ENCODE measurements around the gene PXDN.

PXDN gene

DNA sequence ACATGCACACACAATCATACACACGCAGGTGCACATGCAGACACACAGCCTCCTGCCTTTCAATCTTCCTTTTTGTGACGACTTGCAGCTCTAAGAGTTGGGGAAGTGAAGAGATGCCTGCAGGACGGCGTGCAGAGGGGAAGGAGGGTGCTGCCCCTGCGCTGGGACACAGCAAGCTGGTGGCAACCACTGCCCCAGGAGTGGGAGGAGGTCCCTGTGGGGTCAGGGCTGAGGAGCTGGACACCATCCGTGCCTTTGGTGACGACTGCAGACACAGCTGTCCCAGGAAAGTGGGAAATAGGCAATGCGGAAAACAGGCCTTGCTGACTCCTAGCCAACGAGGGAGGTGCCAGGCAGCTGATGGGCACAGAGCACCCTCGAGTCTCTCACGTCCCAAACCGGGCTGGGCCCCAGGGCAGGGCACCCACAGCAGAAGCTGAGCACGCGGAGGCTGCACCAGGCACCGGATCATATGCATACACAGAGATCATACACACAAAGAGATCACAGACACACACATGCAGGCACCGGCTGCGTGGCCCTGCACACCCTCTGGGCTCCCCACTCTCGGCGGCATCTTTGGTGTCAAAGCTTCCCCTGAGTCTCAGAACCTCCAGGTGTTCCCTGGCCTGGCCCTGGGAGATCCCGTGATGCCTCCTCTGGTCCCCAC lies 146.1 kb downstream of the PXDN start:
- H3K27ac ChIP-seq (ENCODE audit: extremely low read depth, low read depth, low read length): no peak overlapping the region
- CTCF ChIA-PET: interaction anchor here (1.0 kb wide), 2 partner anchors 11 to 46 kb away, joined by 3 read pairs; no protein-coding TSS in a partner anchor
- H3K4me1 ChIP-seq (ENCODE audit: control insufficient read depth, insufficient read depth, low read length): no peaks in the 10 kb centered on the region
- H3K9me3 ChIP-seq (ENCODE audit: control insufficient read depth, insufficient read depth, low read depth, low read length): no peaks in the 10 kb centered on the region
- TF ChIP-seq KLF1 (tag by site-specific recombination; IDR thresholded peaks at IDR 0.05): no peak
- TF ChIP-seq ZNF488 (tag by site-specific recombination; IDR thresholded peaks at IDR 0.05): no peak
- no peak for TF ChIP-seq ZNF133 (tag by site-specific recombination; IDR thresholded peaks at IDR 0.05)
- TF ChIP-seq ZNF157 (tag by site-specific recombination; IDR thresholded peaks at IDR 0.05): no peak
- no peak for TF ChIP-seq ZNF19 (tag by site-specific recombination; IDR thresholded peaks at IDR 0.05; ENCODE audit: low read depth)
- TF ChIP-seq FEZF1 (tag by site-specific recombination; IDR thresholded peaks at IDR 0.05): no peak
- TF ChIP-seq ZBTB11 (tag by site-specific recombination; conservative IDR thresholded peaks at IDR 0.05; ENCODE audit: low read depth): no peak
- TF ChIP-seq, protein P1, sequence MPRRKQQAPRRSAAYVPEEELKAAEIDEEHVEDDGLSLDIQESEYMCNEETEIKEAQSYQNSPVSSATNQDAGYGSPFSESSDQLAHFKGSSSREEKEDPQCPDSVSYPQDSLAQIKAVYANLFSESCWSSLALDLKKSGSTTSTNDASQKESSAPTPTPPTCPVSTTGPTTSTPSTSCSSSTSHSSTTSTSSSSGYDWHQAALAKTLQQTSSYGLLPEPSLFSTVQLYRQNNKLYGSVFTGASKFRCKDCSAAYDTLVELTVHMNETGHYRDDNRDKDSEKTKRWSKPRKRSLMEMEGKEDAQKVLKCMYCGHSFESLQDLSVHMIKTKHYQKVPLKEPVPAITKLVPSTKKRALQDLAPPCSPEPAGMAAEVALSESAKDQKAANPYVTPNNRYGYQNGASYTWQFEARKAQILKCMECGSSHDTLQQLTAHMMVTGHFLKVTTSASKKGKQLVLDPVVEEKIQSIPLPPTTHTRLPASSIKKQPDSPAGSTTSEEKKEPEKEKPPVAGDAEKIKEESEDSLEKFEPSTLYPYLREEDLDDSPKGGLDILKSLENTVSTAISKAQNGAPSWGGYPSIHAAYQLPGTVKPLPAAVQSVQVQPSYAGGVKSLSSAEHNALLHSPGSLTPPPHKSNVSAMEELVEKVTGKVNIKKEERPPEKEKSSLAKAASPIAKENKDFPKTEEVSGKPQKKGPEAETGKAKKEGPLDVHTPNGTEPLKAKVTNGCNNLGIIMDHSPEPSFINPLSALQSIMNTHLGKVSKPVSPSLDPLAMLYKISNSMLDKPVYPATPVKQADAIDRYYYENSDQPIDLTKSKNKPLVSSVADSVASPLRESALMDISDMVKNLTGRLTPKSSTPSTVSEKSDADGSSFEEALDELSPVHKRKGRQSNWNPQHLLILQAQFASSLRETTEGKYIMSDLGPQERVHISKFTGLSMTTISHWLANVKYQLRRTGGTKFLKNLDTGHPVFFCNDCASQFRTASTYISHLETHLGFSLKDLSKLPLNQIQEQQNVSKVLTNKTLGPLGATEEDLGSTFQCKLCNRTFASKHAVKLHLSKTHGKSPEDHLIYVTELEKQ (tag by site-specific recombination; IDR thresholded peaks at IDR 0.05; ENCODE audit: borderline replicate concordance): no peak
- no peak for TF ChIP-seq ZNF266 (tag by site-specific recombination; IDR thresholded peaks at IDR 0.05; ENCODE audit: low read depth)
- TF ChIP-seq, protein P2, sequence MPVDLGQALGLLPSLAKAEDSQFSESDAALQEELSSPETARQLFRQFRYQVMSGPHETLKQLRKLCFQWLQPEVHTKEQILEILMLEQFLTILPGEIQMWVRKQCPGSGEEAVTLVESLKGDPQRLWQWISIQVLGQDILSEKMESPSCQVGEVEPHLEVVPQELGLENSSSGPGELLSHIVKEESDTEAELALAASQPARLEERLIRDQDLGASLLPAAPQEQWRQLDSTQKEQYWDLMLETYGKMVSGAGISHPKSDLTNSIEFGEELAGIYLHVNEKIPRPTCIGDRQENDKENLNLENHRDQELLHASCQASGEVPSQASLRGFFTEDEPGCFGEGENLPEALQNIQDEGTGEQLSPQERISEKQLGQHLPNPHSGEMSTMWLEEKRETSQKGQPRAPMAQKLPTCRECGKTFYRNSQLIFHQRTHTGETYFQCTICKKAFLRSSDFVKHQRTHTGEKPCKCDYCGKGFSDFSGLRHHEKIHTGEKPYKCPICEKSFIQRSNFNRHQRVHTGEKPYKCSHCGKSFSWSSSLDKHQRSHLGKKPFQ (tag by site-specific recombination; IDR thresholded peaks at IDR 0.05): no peak
- TF ChIP-seq MEIS1 (CRISPR knock-in tag; IDR thresholded peaks at IDR 0.05; ENCODE audit: borderline replicate concordance): no peak
- no peak for TF ChIP-seq ZBTB26 (tag by site-specific recombination; optimal IDR thresholded peaks at IDR 0.05)
- no peak for TF ChIP-seq SP7 (tag by site-specific recombination; IDR thresholded peaks at IDR 0.05)
- TF ChIP-seq ZNF26 (tag by site-specific recombination; IDR thresholded peaks at IDR 0.05): no peak
- TF ChIP-seq ZNF629 (tag by site-specific recombination; IDR thresholded peaks at IDR 0.05): no peak
- TF ChIP-seq CTCF (tag by site-specific recombination; IDR thresholded peaks at IDR 0.05): no peak
- no peak for TF ChIP-seq ZNF221 (tag by site-specific recombination; IDR thresholded peaks at IDR 0.05; ENCODE audit: borderline replicate concordance)
- no peaks in the 10 kb centered on the region for H3K36me3 ChIP-seq (ENCODE audit: control insufficient read depth in 2 of 2, insufficient read depth in 1 of 2, low read length in 2 of 2)
- H3K4me3 ChIP-seq (ENCODE audit: low read depth, low read length): no peak overlapping the region
- POLR2A ChIA-PET: no interaction called here

Measured in HEK293 (cell line).